ENCODE data around the gene LHFPL6. TPM values are rescaled to one million over a fixed set of nuclear protein-coding genes. Genes with fewer than 3 reads are reported as not detected.
A peak's percentile ranks its signal among the peaks of the same experiment; 100 is the strongest.

The LHFPL6 gene
- total RNA-seq, 1 donor from 2014 or later, result 31.4 TPM

DNA sequence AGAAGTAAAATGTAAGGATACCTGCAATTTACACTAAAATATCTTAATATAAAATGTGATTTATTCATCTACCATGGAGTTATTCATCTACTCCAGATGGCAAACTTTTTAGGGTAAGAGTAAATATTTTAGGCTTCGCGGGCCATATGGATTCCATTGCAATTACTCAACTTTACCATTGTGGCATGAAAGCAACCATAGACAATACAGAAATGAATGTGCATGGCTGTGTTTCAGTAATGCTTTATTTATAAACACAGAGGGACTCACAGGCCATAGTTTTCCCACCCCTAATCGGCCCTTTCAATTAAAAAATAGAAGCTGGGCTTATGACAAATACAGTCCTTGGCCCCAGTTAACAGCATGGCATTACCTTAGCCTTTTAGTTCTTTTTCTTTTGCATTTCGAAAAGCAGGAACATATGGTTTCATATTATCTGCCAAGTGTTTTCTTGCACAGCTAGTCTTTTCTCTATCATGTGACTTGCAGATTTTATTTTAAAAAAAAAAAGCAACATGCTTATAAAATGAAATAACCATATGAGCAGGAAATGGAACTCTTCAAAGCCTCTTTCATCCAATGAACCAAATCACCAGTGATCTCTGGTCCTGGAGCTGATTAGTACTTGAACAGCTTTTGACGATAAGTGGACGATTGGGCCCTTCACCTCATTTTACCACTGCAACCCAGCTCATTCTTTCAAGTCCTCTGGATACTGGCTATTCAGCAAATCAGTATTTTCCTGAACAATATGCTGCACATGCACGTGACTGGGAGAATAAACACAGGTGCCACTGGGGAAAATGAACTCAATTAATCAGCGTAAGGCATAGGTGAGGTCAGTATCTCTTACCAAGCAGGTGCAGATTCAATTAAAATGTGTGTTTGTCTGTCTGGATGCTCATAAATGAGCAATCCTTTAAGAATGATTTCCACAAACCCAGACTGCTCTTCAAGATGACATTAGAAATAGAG lies 63.9 kb downstream of the LHFPL6 start:
- no peaks in the 10 kb centered on the region for H4K20me1 ChIP-seq (ENCODE audit: insufficient read depth, low read length)
- no peaks in the 10 kb centered on the region for H3K9me3 ChIP-seq (ENCODE audit: insufficient read depth, low read depth, low read length)
- no peak overlapping the region for H3K4me3 Mint-ChIP-seq (ENCODE audit: unreplicated experiment)
- no peaks in the 10 kb centered on the region for H3K9me3 Mint-ChIP-seq (ENCODE audit: unreplicated experiment)
- no peak overlapping the region for H3K9ac ChIP-seq (ENCODE audit: low read length)
- H3K4me2 ChIP-seq (ENCODE audit: low read length), result peak overlapping the region; percentile 1
- no peak overlapping the region for H3K4me3 ChIP-seq (ENCODE audit: insufficient read depth, low read depth, low read length)
- no peak overlapping the region for H2AFZ ChIP-seq (ENCODE audit: low read depth, low read length)
- H3K79me2 ChIP-seq (ENCODE audit: insufficient read depth, low read length), result peaks cover 3% of the 10 kb centered on the region
- no peaks in the 10 kb centered on the region for H3K27me3 ChIP-seq (ENCODE audit: insufficient read depth, low read length)
- H3K27me3 Mint-ChIP-seq (ENCODE audit: low read depth, unreplicated experiment), result no peaks in the 10 kb centered on the region
- no peak overlapping the region for H3K27ac Mint-ChIP-seq (ENCODE audit: unreplicated experiment)
- FAIRE-seq, result peak; percentile 59
- peaks cover 8% of the 10 kb centered on the region for H3K4me1 ChIP-seq (ENCODE audit: insufficient read depth, low read length)
- H3K36me3 ChIP-seq (ENCODE audit: insufficient read depth, low read length), result no peaks in the 10 kb centered on the region
- no peak overlapping the region for H3K27ac ChIP-seq (ENCODE audit: low read depth, low read length)
- H3K36me3 Mint-ChIP-seq (ENCODE audit: low read depth, unreplicated experiment), result no peaks in the 10 kb centered on the region
- peak; percentile 75 for DNase-seq (ENCODE audit: low read depth)
- peaks cover 6% of the 10 kb centered on the region for H3K4me1 Mint-ChIP-seq (ENCODE audit: low read depth, unreplicated experiment)
- TF ChIP-seq, protein P1, sequence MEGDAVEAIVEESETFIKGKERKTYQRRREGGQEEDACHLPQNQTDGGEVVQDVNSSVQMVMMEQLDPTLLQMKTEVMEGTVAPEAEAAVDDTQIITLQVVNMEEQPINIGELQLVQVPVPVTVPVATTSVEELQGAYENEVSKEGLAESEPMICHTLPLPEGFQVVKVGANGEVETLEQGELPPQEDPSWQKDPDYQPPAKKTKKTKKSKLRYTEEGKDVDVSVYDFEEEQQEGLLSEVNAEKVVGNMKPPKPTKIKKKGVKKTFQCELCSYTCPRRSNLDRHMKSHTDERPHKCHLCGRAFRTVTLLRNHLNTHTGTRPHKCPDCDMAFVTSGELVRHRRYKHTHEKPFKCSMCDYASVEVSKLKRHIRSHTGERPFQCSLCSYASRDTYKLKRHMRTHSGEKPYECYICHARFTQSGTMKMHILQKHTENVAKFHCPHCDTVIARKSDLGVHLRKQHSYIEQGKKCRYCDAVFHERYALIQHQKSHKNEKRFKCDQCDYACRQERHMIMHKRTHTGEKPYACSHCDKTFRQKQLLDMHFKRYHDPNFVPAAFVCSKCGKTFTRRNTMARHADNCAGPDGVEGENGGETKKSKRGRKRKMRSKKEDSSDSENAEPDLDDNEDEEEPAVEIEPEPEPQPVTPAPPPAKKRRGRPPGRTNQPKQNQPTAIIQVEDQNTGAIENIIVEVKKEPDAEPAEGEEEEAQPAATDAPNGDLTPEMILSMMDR (IDR thresholded peaks at IDR 0.05; ENCODE audit: insufficient read depth, low read depth, low read length), result no peak
- TF ChIP-seq EZH2 (IDR thresholded peaks at IDR 0.05; ENCODE audit: insufficient read depth, low read length), result no peak

DNA sequence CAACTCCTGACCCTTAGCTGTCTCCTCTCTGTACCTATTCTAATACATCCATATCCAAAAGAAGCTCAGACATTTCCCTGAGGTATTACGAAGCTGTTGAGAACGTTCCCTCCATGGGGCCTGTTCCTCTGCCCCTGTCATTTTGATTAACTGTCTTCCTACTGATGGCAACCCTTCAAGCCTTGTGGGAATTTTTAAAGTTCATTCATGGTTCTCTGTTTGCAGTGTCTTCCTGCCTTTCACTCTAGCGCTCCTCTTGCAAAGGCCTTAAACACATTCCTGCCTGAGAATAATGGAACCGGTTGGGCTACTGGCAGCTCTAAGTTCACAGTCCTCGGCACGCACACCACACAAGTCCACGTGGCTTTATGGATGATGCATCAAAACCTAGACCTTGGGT lies 66.1 kb downstream of the LHFPL6 start:
- Mint-ChIP-seq H3K27ac (ENCODE audit: unreplicated experiment) (no peak overlapping the region), H3K4me1 (ENCODE audit: low read depth, unreplicated experiment) (peaks cover 10% of the 10 kb centered on the region), H3K36me3 (ENCODE audit: low read depth, unreplicated experiment) (no peaks in the 10 kb centered on the region), H3K4me3 (ENCODE audit: unreplicated experiment) (no peak overlapping the region), H3K27me3 (ENCODE audit: low read depth, unreplicated experiment) (no peaks in the 10 kb centered on the region), H3K9me3 (ENCODE audit: unreplicated experiment) (no peaks in the 10 kb centered on the region)
- Histone ChIP-seq H2AFZ (ENCODE audit: low read depth, low read length) (no peak overlapping the region), H3K9me3 (ENCODE audit: insufficient read depth, low read depth, low read length) (no peaks in the 10 kb centered on the region), H3K27ac (ENCODE audit: low read depth, low read length) (no peak overlapping the region), H3K4me1 (ENCODE audit: insufficient read depth, low read length) (peaks cover 10% of the 10 kb centered on the region), H3K4me2 (ENCODE audit: low read length) (no peak overlapping the region), H3K79me2 (ENCODE audit: insufficient read depth, low read length) (peaks cover 4% of the 10 kb centered on the region), H3K27me3 (ENCODE audit: insufficient read depth, low read length) (no peaks in the 10 kb centered on the region), H3K36me3 (ENCODE audit: insufficient read depth, low read length) (no peaks in the 10 kb centered on the region), H3K4me3 (ENCODE audit: insufficient read depth, low read depth, low read length) (no peak overlapping the region), H4K20me1 (ENCODE audit: insufficient read depth, low read length) (no peaks in the 10 kb centered on the region), H3K9ac (ENCODE audit: low read length) (no peak overlapping the region)
- DNase-seq (ENCODE audit: low read depth), result peak; percentile 89
- FAIRE-seq, result no peak
- no peak for TF ChIP-seq EZH2 (IDR thresholded peaks at IDR 0.05; ENCODE audit: insufficient read depth, low read length)
- TF ChIP-seq, protein P1 (IDR thresholded peaks at IDR 0.05; ENCODE audit: insufficient read depth, low read depth, low read length), result no peak

DNA sequence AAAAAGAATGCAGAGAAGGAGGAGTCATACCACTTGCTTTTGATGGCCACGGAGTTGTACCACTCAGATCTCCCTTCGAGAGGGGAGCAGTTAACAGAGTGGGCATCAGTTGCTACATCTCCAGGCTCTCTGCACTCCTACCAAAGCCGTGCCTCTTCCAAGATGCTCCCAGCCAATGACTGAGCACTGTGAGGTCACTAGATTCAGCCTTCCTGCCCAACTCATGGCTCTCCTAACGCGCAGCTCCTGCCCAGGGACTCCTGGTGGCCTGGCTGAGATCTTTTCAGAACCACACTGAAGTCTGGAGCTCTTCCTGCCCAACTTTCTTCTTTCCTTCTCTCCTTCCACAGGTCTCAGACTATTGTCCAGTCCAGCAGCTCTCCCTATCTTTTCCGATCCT lies 66.7 kb downstream of the LHFPL6 start:
- H4K20me1 ChIP-seq (ENCODE audit: insufficient read depth, low read length), result no peaks in the 10 kb centered on the region
- H3K4me2 ChIP-seq (ENCODE audit: low read length), result no peak overlapping the region
- H3K27ac ChIP-seq (ENCODE audit: low read depth, low read length), result no peak overlapping the region
- Mint-ChIP-seq H3K36me3 (ENCODE audit: low read depth, unreplicated experiment) (no peaks in the 10 kb centered on the region), H3K27me3 (ENCODE audit: low read depth, unreplicated experiment) (no peaks in the 10 kb centered on the region), H3K4me1 (ENCODE audit: low read depth, unreplicated experiment) (peaks cover 13% of the 10 kb centered on the region), H3K9me3 (ENCODE audit: unreplicated experiment) (no peaks in the 10 kb centered on the region), H3K4me3 (ENCODE audit: unreplicated experiment) (no peak overlapping the region), H3K27ac (ENCODE audit: unreplicated experiment) (no peak overlapping the region)
- no peaks in the 10 kb centered on the region for H3K27me3 ChIP-seq (ENCODE audit: insufficient read depth, low read length)
- peaks cover 15% of the 10 kb centered on the region for H3K4me1 ChIP-seq (ENCODE audit: insufficient read depth, low read length)
- TF ChIP-seq, protein P1 (IDR thresholded peaks at IDR 0.05; ENCODE audit: insufficient read depth, low read depth, low read length), result no peak
- TF ChIP-seq EZH2 (IDR thresholded peaks at IDR 0.05; ENCODE audit: insufficient read depth, low read length), result no peak
- H2AFZ ChIP-seq (ENCODE audit: low read depth, low read length), result no peak overlapping the region
- no peak for FAIRE-seq
- H3K4me3 ChIP-seq (ENCODE audit: insufficient read depth, low read depth, low read length), result no peak overlapping the region
- H3K9ac ChIP-seq (ENCODE audit: low read length), result no peak overlapping the region
- no peak for DNase-seq (ENCODE audit: low read depth)
- no peaks in the 10 kb centered on the region for H3K9me3 ChIP-seq (ENCODE audit: insufficient read depth, low read depth, low read length)
- H3K79me2 ChIP-seq (ENCODE audit: insufficient read depth, low read length), result peaks cover 6% of the 10 kb centered on the region
- H3K36me3 ChIP-seq (ENCODE audit: insufficient read depth, low read length), result no peaks in the 10 kb centered on the region

All from astrocyte (in vitro differentiated cells and primary cell).